HL-60/S4 treated with phorbol 12-myristate 13-acetate at 8.2 ng/mL for 4 days and 3 days (cell line): ENCODE measurements around the gene DCP1A.
"Not testable (repeated sequence)": the region's sequence is repeated elsewhere in the genome, so short reads cannot be mapped to it uniquely, and the experiment has no call there.

ENCODE experiments used
- in situ Hi-C: fragments of 300-500 bp; cut with MboI; formaldehyde crosslinking; loops from 2 replicates; pipeline ENCODE4 v1.15.0; 2022; ENCODE audit warnings: low sequenced_read_pairs

The DCP1A gene

GRCh38 chr3:53347261-53348064 is at the start of gene DCP1A:
Gene DCP1A, minus strand, starts transcription at chr3:53347543. Its CDS starts 26 bp downstream, at chr3:53347517.
- in situ Hi-C loops, result no loop called here

DNA sequence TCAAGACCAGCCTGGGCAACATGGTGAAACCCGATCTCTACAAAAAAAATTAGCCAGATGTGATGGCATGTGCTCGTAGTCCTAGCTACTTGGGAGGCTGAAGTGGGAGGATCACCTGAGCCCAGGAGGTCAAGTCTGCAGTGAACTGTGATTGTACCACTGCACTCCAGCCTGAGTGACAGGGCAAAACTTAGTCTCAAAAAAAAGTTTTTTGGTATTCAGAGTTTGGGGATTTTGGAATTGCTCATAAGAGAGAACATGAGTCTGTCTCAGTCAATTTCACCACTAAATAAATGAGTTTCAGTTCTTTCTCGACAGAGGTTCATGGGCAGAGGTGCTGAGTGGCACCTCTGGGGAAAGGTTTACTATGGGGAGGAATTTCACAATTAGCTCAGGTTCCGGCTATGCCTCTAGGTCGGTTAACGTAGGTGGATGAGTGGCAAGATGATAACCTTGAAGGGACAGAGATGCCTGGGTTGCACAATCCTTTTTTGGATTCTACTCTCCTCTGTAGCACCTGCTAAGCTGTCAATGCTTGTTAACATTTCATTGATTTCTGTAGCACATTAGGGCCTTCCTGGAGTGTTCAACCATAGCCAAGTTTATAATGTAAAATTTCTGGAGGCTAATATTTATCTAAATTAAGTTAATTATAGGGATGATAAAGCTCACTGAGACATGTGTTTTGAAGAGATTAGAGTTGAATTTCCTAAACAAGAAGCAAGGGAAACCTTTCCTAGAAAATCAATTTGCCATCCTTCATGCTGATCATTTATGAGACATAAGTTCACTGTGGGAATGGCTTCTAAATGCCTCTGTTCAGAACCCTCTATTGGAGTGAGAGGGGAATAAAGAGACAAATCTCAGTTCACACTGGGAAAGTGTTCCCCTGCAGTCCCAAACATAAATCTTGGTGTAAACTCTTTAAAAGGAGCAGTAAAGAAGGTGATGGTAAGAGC is 37.4 kb upstream of the DCP1A start:
- in situ Hi-C loops, result no loop called here

DNA sequence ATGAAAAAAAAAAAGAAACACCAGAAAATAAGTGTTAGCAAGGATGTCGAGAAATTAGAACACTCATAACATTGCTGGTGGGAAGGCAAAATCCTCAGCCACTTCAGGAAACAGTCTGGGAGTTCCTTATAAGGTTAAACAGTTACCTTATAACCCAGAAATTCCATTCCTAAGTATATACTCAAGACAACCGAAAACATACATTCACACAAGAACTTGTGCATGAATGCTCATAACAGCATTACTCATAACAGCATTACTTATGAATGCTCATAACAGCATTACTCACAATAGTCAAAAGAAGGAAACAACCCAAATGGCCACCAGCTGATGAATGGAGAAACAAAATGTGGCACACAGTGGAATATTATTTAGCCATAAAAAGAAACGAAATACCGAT is 34.8 kb upstream of the DCP1A start:
- in situ Hi-C loops, result no loop called here

DNA sequence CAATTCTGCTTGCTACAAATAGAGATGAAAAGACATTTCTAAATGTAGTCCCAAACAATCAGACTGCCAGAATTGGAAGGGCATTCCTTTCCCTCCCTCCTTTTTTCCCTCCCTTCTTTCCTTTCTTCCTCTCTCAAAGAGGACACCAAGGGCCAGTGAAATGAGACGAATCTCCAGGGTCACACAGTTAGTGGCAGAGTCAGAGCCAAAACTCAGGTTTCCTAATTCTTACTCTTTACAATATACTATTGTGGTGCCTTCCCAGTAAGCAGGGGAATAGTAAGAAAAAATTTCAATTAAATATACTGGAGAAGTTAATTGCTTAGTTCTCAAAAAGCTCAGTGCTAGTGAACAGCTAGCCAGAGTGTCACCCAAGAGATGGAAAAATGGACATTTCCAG is 33.0 kb upstream of the DCP1A start:
- in situ Hi-C loops, result no loop called here

- in situ Hi-C loops, result no loop called here
Measured at GRCh38 chr3:53379898-53380297, 32.6 kb upstream of the DCP1A start.

- in situ Hi-C loops, result no loop called here
Measured at GRCh38 chr3:53377794-53378193, 30.5 kb upstream of the DCP1A start.

GRCh38 chr3:53376679-53377078 is 29.3 kb upstream of the DCP1A start:
- in situ Hi-C loops, result no loop called here

- in situ Hi-C loops, result no loop called here
Measured at GRCh38 chr3:53375019-53375418, 27.7 kb upstream of the DCP1A start.

- in situ Hi-C loops, result not testable (repeated sequence)
Measured at GRCh38 chr3:53370719-53371118, 23.4 kb upstream of the DCP1A start.

GRCh38 chr3:53361852-53362251 is 14.5 kb upstream of the DCP1A start:
- in situ Hi-C loops, result no loop called here

DNA sequence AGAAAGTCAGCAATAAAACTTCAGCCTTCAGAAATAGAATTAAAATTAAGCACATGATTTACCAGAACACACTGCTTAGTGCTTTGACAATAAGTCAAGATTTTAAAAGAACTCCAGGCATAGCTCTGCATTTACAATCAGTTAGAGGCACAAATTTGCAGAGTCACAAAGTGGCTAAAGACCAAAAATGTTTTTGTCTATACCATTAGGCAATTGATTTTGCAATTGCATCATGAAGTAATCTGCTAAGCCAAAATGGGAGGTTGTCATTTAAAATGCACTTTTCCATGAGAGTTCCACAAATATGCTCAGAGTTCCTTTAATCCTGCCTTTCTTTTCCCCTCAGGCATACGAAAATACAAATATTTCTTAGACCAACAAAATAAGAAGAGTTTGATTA is 10.1 kb upstream of the DCP1A start:
- in situ Hi-C loops, result no loop called here

GRCh38 chr3:53354945-53355498 is 7.7 kb upstream of the DCP1A start:
- in situ Hi-C loops, result no loop called here

DNA sequence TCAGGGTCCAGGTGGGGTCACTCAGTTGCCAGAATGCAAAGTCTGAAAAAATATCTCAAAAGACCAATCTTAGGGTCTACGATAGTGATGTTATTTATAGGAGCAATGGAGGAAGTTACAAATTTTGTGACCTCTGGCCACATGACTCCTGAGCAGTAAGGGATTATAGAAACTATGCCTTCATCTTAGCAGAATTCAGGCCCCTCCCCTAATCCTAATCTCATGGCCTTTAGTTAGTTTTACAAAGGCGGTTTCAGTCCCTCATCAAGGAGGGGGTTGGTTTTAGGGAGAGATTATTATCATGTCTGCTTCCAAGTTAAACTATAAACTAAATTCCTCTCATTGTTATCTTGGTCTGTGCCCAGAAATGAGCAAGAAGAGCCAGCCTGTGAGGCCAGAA is 5.9 kb upstream of the DCP1A start:
- in situ Hi-C loops, result no loop called here

- in situ Hi-C loops, result no loop called here
Measured at GRCh38 chr3:53350652-53351051, 3.3 kb upstream of the DCP1A start.

- in situ Hi-C loops, result not testable (repeated sequence)
Measured at GRCh38 chr3:53348118-53348517, 775 bp upstream of the DCP1A start.

DNA sequence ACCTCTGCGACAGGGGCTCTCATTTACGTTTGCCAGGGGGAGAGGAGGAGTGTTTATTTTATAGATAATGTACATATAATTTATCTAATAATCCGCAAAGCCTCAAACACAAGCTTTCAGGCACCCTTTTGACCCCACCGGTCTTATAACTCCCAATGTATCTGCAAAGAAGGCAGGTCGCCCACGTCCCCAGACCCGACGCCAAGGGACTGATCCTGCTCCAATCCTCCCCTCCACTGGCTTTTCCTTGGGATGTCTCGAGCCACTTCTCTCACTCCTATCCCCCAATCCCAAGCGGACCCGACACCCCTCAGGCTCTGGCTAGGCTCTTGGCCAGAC is 452 bp downstream of the DCP1A start:
- in situ Hi-C loops, result no loop called here

DNA sequence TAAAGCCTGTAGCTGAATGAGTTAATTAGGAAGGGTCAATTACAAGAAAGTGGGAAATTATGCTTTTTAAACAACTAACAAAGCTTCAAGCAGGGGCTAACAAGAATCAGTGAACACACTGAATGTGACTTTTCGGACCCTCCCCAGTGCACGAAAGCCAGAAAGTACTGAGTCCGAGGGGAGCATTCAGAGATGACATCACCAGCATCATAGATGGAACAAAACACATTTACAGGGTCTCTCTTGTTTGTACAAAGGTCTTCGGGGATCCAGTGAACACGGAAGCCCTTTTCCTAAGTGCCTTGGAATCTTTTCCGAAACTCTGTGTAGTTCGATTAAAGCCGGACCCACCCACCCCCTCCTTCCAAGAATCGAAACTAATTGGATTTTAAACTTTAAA is 829 bp downstream of the DCP1A start:
- in situ Hi-C loops, result no loop called here

DNA sequence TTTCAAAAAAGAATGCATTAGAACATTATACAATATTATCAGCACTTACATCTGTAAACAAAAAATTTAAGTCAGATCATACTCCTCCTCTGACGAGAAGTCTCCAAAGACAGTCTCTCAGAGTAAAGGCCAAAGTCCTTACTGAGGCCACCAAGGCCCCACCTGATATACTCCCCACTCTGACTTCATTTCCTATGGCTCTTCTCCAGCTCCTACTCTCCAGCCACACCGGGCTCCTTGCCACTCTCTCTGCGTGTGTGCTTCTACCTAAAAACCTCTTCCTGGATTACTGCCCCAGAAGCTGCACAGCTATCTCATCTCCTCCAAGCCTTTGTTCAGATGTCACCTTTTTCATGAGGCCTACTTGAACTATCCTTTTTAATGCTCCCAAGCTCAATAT is 5.0 kb downstream of the DCP1A start:
- in situ Hi-C loops, result no loop called here

DNA sequence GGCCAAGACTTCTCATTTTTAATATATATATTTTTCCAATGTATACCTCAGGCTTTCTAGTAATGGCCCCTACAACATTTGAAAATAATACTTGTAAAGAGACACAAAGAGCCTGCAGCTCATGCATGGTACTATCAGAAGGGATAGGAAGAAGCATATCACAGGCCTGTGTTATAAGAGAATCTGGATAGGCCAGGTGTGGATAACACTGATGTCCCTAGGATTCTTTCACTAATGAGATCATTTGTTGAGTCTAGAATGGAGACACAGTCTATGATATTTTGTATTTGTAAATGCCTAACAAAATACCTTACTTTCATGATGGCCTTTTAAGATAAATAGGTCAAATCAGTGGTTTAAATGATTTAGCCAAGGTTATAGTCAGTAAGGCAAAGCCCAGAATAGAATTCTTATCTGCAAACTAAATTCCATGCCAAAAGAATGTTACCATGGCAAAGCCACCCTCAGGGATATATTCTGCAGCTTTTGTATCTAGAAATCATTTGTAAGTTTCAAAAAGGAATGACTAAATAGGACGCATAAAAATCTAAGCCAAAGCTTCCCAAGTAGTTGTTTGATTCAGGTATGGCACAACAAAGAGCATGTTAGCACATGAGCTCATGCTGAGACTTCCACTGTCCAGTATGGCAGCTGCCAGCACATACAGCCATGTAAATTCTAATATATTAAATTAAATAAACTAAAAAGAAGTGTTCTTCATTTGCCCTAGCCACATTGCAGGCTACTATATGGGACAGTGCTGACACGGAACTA is 10.0 kb downstream of the DCP1A start:
- in situ Hi-C loops, result no loop called here

DNA sequence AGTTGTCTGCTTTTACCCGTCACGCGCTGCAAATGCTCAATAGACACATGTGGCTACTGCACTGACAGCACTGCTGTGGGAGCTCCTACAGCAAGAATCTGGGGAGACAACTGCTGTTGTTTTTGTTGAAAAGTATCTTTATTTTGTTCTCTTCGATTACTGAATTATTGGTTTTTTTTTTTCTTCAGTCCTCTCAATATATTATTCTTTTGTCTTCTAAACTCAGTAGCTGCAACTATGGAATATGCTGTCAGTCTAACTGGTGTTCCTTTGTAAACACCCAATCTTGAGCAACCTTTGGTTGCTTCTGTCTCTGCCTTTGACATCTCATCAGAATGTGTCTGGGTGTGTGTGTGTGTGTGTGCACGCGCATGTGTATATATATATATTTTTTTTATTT is 12.6 kb downstream of the DCP1A start:
- in situ Hi-C loops, result no loop called here

- in situ Hi-C loops, result no loop called here
Measured at GRCh38 chr3:53331871-53332270, 15.5 kb downstream of the DCP1A start.
